ENCODE measurements around the gene C2orf72.
"Not testable (repeated sequence)": the region's sequence is repeated elsewhere in the genome, so short reads cannot be mapped to it uniquely, and the experiment has no call there.

DNA sequence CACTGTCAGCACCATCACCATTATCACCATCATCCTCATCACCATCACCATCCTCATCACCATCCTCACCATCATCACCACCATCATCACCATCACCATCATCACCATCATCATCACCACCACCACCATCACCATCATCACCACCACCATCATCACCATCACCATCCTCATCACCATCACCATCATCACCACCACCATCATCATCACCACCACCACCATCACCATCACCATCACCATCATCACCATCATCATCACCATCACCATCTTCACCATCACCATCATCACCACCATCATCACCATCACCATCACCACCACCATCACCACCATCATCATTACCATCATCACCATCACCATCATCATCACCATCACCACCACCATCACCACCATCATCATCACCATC is 32.4 kb upstream of the C2orf72 start:
- not testable (repeated sequence) for TF ChIP-seq EZH2 (IDR thresholded peaks at IDR 0.05; ENCODE audit: low read length, unreplicated experiment)
- TF ChIP-seq, protein P1, sequence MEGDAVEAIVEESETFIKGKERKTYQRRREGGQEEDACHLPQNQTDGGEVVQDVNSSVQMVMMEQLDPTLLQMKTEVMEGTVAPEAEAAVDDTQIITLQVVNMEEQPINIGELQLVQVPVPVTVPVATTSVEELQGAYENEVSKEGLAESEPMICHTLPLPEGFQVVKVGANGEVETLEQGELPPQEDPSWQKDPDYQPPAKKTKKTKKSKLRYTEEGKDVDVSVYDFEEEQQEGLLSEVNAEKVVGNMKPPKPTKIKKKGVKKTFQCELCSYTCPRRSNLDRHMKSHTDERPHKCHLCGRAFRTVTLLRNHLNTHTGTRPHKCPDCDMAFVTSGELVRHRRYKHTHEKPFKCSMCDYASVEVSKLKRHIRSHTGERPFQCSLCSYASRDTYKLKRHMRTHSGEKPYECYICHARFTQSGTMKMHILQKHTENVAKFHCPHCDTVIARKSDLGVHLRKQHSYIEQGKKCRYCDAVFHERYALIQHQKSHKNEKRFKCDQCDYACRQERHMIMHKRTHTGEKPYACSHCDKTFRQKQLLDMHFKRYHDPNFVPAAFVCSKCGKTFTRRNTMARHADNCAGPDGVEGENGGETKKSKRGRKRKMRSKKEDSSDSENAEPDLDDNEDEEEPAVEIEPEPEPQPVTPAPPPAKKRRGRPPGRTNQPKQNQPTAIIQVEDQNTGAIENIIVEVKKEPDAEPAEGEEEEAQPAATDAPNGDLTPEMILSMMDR (conservative IDR thresholded peaks at IDR 0.05; ENCODE audit: low read depth, low read length): not testable (repeated sequence)
